ENCODE results near the gene MICAL3.

- TF ChIP-seq ZNF274 (IDR thresholded peaks at IDR 0.05; ENCODE audit: low read depth, low read length) = no peak
- no peak for TF ChIP-seq SUZ12 (IDR thresholded peaks at IDR 0.05; ENCODE audit: extremely low read depth, insufficient read depth, insufficient read length)
Observed at GRCh38 chr22:17865183-17866055, 158.9 kb downstream of the MICAL3 start.

Measured in NT2/D1 (cell line).